MCF 10A (cell line): Measurements from ENCODE around the gene MACROH2A1. TPM values are rescaled to one million over a fixed set of nuclear protein-coding genes. Genes with fewer than 3 reads are reported as not detected.

Experiments
- BruUV-seq: library from RNA; stranded (reverse); fragments of 400-500 nt; replicated peaks from 2 replicates; lab custom pipeline; 2021; lab: Mats Ljungman, UMichigan
- CTCF ChIA-PET: fragments of 300-600 bp; sonication (Branson Sonifier 250); formaldehyde crosslinking; extraction: SDS; loops from one replicate; lab custom pipeline; 2021; ENCODE audit warnings: antibody characterized with exemption, inconsistent platforms; lab: Yijun Ruan, JAX
- POLR2A ChIA-PET: fragments of 300-600, 350-650 bp; sonication (Branson Sonifier 250); formaldehyde crosslinking; extraction: SDS; loops from one replicate; lab custom pipeline; 2020; ENCODE audit warnings: antibody characterized with exemption, inconsistent platforms; lab: Yijun Ruan, JAX
- DNase-seq: peaks from one replicate; pipeline ENCODE4 v3.0.0-alpha.2; 2018; ENCODE audit not compliant: unreplicated experiment
- H3K27ac Mint-ChIP-seq: one replicate; pipeline ENCODE4 v1.8.0; 2022; ENCODE audit warnings: mild to moderate bottlenecking, low read depth, mixed read lengths; ENCODE audit not compliant: unreplicated experiment
- H3K27me3 Mint-ChIP-seq: one replicate; pipeline ENCODE4 v1.8.0; 2022; ENCODE audit warnings: mixed read lengths; ENCODE audit not compliant: insufficient read depth, unreplicated experiment
- H3K36me3 Mint-ChIP-seq: one replicate; pipeline ENCODE4 v1.8.0; 2022; ENCODE audit warnings: mild to moderate bottlenecking, moderate library complexity, mixed read lengths; ENCODE audit not compliant: insufficient read depth, unreplicated experiment
- H3K4me1 Mint-ChIP-seq: one replicate; pipeline ENCODE4 v1.8.0; 2022; ENCODE audit warnings: mixed read lengths; ENCODE audit not compliant: insufficient read depth, unreplicated experiment
- H3K4me3 Mint-ChIP-seq: one replicate; pipeline ENCODE4 v1.8.0; 2022; ENCODE audit warnings: mild to moderate bottlenecking, moderate library complexity, mixed read lengths; ENCODE audit not compliant: unreplicated experiment
- H3K9me3 Mint-ChIP-seq: one replicate; pipeline ENCODE4 v1.8.0; 2022; ENCODE audit warnings: mixed read lengths; ENCODE audit not compliant: unreplicated experiment
- intact Hi-C: fragments of 100-400 bp; cut with micrococcal nuclease; formaldehyde crosslinking; loops from 2 replicates; pipeline ENCODE4 v1.14.1; 2022
- total RNA-seq: library from RNA; stranded (reverse); gene quantifications from 2 replicates; pipeline ENCODE4 v1.2.3, GENCODE V29; 2022
- TF ChIP-seq, protein P1 (sequence below): fragments of 200-600 bp; IDR thresholded peaks from one replicate; pipeline ENCODE4 v1.8.0; 2022; ENCODE audit warnings: antibody characterized with exemption, mild to moderate bottlenecking; ENCODE audit not compliant: unreplicated experiment

Gene MACROH2A1
- total RNA-seq, 1 experiment from 2014 or later = 306 TPM

DNA sequence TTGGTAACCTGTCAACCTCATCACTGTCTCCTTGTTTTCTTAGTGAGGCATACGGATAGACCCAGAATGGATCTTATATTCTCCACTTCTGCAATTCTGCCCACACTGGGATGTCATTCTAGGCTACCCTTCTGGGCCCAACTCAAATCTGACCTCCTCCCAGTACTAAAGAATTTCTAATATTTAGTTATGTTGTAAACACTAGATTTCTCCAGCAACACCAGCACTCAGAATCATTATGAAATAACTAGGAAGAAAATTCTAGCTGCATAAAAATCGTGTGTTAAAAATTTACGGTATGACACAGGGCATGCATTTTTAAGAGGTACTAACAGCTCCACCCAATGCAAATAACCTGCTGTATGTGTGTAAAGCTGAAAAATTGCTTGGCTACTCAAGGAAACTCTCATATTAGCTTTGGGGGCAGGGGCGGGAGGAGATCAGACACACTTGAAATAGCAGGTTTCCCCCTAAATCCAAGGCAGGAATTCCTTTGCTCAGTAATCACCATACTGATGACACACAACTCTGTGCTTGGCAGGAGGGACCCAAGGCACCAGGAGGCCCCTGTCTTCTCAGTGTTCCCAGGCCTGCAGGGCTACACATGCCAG lies 27.3 kb downstream of the MACROH2A1 start:
- H3K36me3 Mint-ChIP-seq = peaks cover 73% of the 10 kb centered on the region
- no peak overlapping the region for H3K27ac Mint-ChIP-seq
- no TSS peak for BruUV-seq

DNA sequence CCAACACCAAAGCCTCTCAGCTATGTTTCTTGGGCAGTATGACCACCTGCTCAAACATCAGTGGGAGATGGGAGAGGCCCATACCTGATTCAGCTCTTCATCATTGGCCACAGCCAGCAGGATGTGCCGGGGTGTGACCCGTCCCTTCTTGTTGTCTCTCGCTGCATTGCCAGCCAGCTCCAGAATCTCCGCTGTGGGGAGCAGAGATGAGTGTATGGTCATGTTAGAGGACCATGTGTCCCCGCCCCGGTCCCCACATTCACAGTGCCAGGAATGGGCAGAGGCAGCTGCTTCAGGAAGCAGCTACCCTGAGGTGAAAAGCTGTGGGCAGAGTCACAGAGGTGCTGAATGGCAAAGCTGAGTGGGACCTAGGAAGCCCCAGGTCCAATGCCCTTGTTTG lies 29.1 kb downstream of the MACROH2A1 start:
- TF ChIP-seq, protein P1, sequence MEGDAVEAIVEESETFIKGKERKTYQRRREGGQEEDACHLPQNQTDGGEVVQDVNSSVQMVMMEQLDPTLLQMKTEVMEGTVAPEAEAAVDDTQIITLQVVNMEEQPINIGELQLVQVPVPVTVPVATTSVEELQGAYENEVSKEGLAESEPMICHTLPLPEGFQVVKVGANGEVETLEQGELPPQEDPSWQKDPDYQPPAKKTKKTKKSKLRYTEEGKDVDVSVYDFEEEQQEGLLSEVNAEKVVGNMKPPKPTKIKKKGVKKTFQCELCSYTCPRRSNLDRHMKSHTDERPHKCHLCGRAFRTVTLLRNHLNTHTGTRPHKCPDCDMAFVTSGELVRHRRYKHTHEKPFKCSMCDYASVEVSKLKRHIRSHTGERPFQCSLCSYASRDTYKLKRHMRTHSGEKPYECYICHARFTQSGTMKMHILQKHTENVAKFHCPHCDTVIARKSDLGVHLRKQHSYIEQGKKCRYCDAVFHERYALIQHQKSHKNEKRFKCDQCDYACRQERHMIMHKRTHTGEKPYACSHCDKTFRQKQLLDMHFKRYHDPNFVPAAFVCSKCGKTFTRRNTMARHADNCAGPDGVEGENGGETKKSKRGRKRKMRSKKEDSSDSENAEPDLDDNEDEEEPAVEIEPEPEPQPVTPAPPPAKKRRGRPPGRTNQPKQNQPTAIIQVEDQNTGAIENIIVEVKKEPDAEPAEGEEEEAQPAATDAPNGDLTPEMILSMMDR = no peak
- POLR2A ChIA-PET = interaction anchor here (0.6 to 1.4 kb wide), 4 partner anchors 10 to 142 kb away, joined by 3 to 4 read pairs (median 4); no protein-coding TSS in a partner anchor
- H3K27ac Mint-ChIP-seq = no peak overlapping the region
- intact Hi-C loops = loop anchor here (10.0 kb wide), 1 partner anchor 55 kb away; no protein-coding TSS in a partner anchor
- BruUV-seq = no TSS peak
- no peaks in the 10 kb centered on the region for H3K9me3 Mint-ChIP-seq
- H3K27me3 Mint-ChIP-seq = no peaks in the 10 kb centered on the region
- CTCF ChIA-PET = interaction anchor here (0.7 to 1.2 kb wide), 4 partner anchors 13 to 78 kb away, joined by 3 to 5 read pairs (median 3); no protein-coding TSS in a partner anchor
- H3K4me3 Mint-ChIP-seq = no peak overlapping the region
- DNase-seq = no peak
- H3K4me1 Mint-ChIP-seq = peaks cover 5% of the 10 kb centered on the region
- peaks cover 75% of the 10 kb centered on the region for H3K36me3 Mint-ChIP-seq

More for the DNA sequence above, 27.3 kb downstream of the MACROH2A1 start:
- Mint-ChIP-seq H3K27me3 (no peaks in the 10 kb centered on the region), H3K4me1 (no peaks in the 10 kb centered on the region), H3K4me3 (no peak overlapping the region), H3K9me3 (no peaks in the 10 kb centered on the region)
- CTCF ChIA-PET = interaction anchor here (1.2 to 1.4 kb wide), 2 partner anchors 8 to 55 kb away, joined by 3 to 5 read pairs; no protein-coding TSS in a partner anchor
- DNase-seq = no peak
- POLR2A ChIA-PET = no interaction called here
- TF ChIP-seq, protein P1 = no peak
- intact Hi-C loops = no loop called here

DNA sequence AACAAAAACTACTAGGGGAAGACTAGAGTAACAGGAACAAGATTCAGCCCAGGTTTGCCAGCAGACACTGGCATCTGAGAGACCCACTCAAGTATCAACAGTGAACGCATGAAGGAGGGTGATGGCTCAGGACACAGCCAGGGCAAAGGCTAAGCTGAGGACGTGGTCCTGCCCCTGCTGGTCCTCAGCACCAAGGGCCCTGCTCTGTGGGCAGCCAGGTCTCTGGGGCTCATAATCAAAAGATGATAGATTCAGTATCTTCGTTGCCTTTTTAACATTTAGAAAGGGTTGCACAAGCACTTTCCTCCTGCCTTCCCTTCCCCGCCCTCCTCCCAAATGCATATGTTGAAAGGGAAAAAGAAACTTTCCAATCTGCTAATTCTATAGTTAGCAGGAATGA lies 31.5 kb downstream of the MACROH2A1 start:
- H3K36me3 Mint-ChIP-seq = peaks cover 74% of the 10 kb centered on the region
- intact Hi-C loops = loop anchor here (10.0 kb wide), 1 partner anchor 57 kb away; no protein-coding TSS in a partner anchor
- CTCF ChIA-PET = no interaction called here
- H3K27me3 Mint-ChIP-seq = no peaks in the 10 kb centered on the region
- no peak overlapping the region for H3K27ac Mint-ChIP-seq
- H3K9me3 Mint-ChIP-seq = no peaks in the 10 kb centered on the region
- DNase-seq = no peak
- no peak overlapping the region for H3K4me3 Mint-ChIP-seq
- POLR2A ChIA-PET = interaction anchor here (0.7 to 1.6 kb wide), 3 partner anchors 8 to 469 kb away, joined by 3 to 10 read pairs (median 3); no protein-coding TSS in a partner anchor
- peaks cover 5% of the 10 kb centered on the region for H3K4me1 Mint-ChIP-seq
- TF ChIP-seq, protein P1 = no peak
- BruUV-seq = no TSS peak

DNA sequence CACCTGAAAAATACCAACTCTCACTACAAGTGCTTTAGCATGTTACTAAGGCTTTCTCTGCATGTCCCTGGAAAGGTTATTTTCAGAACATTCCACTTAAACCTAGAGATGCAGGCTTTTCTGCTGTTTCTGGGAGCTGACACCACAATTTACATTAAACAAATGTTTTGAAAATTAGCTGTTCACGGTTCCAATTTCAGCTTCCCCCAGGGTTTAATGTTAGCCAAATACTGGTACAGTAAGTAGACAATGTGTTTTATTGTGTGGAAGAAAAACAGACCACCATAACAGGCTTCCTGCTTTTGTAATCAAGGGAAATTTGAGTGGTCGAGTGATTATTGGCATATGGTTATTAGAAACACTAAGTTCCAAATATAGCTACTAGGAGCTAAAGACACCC lies 32.0 kb downstream of the MACROH2A1 start:
- DNase-seq = no peak
- no peak overlapping the region for H3K27ac Mint-ChIP-seq
- CTCF ChIA-PET = no interaction called here
- H3K4me3 Mint-ChIP-seq = no peak overlapping the region
- no peaks in the 10 kb centered on the region for H3K27me3 Mint-ChIP-seq
- peaks cover 72% of the 10 kb centered on the region for H3K36me3 Mint-ChIP-seq
- POLR2A ChIA-PET = interaction anchor here (0.7 to 1.6 kb wide), 3 partner anchors 9 to 468 kb away, joined by 3 to 10 read pairs (median 3); no protein-coding TSS in a partner anchor
- H3K9me3 Mint-ChIP-seq = no peaks in the 10 kb centered on the region
- TF ChIP-seq, protein P1 = no peak
- BruUV-seq = no TSS peak
- intact Hi-C loops = loop anchor here (10.0 kb wide), 1 partner anchor 58 kb away; no protein-coding TSS in a partner anchor
- peaks cover 5% of the 10 kb centered on the region for H3K4me1 Mint-ChIP-seq
